ENCODE data around the gene FAIM2.

- TF ChIP-seq EZH2 (IDR thresholded peaks at IDR 0.05; ENCODE audit: borderline replicate concordance) (no peak), CTCF (IDR thresholded peaks at IDR 0.05; ENCODE audit: poor library complexity) (no peak), EZH2phosphoT487 (IDR thresholded peaks at IDR 0.05; ENCODE audit: low read depth, severe bottlenecking, unreplicated experiment) (no peak)
These were observed 18.8 kb upstream of the FAIM2 start for GRCh38 chr12:49922349-49923034.

Data from hepatocyte (in vitro differentiated cells).